H1 (cell line): ENCODE measurements around the gene ADK. TPM values are rescaled to one million over a fixed set of nuclear protein-coding genes. Genes with fewer than 3 reads are reported as not detected.
A peak's percentile ranks its signal among the peaks of the same experiment; 100 is the strongest.

ENCODE experiments used
- CTCF ChIA-PET: fragments of 300-600 bp; sonication (Branson Sonifier 250); formaldehyde crosslinking; loops from one replicate; lab custom pipeline; 2021; ENCODE audit not compliant: partially characterized antibody; lab: Charles Lee
- POLR2A ChIA-PET: fragments of 300-600 bp; sonication (Branson Sonifier 250); formaldehyde crosslinking; loops from one replicate; lab custom pipeline; 2021; ENCODE audit warnings: inconsistent platforms; ENCODE audit not compliant: partially characterized antibody; lab: Charles Lee
- DNase-seq, 2 experiments: peaks; one replicate each; pipeline versions ENCODE4 v3.0.0 to v3.0.0-alpha.2; 2010 to 2022; ENCODE audit warnings: low spot score in 2 of 2, low read depth in 1 of 2, mixed read lengths in 1 of 2
- FAIRE-seq: peaks from 2 replicates; lab custom pipeline; 2011; peaks lifted over from hg19 to GRCh38; lab: Jason Lieb, UNC
- H2AFZ ChIP-seq: 2 replicates; pipeline ENCODE4 v1.8.1; 2012; ENCODE audit warnings: low read length, inconsistent platforms
- H2AK5ac ChIP-seq: 2 replicates; pipeline ENCODE4 v1.6.1; 2013; ENCODE audit warnings: low read depth, low read length
- H2BK120ac ChIP-seq: replicated peaks from 2 replicates; pipeline ENCODE3; 2013; ENCODE audit warnings: low read depth, low read length, inconsistent platforms
- H2BK12ac ChIP-seq: 2 replicates; pipeline ENCODE4 v1.6.1; 2013; ENCODE audit warnings: low read depth, low read length
- H2BK15ac ChIP-seq: 2 replicates; pipeline ENCODE4 v1.6.1; 2013; ENCODE audit warnings: low read length
- H2BK20ac ChIP-seq: 2 replicates; pipeline ENCODE4 v1.6.1; 2013; ENCODE audit warnings: low read length
- H2BK5ac ChIP-seq: 2 replicates; pipeline ENCODE4 v1.6.1; 2013; ENCODE audit warnings: low read depth, low read length
- H3K14ac ChIP-seq: 2 replicates; pipeline ENCODE4 v1.6.1; 2013; ENCODE audit warnings: inconsistent platforms; ENCODE audit not compliant: insufficient read length
- H3K18ac ChIP-seq: 2 replicates; pipeline ENCODE4 v1.6.1; 2013; ENCODE audit warnings: low read length; ENCODE audit errors: extremely low read depth
- H3K23ac ChIP-seq: 2 replicates; pipeline ENCODE4 v1.6.1; 2013; ENCODE audit warnings: inconsistent platforms; ENCODE audit not compliant: insufficient read length
- H3K23me2 ChIP-seq: 2 replicates; pipeline ENCODE4 v1.6.1; 2013; ENCODE audit warnings: low read depth, low read length
- H3K27ac ChIP-seq: 2 replicates; pipeline ENCODE4 v1.6.1; 2011; ENCODE audit warnings: low read depth, low read length, inconsistent platforms
- H3K27me3 ChIP-seq, 4 experiments: replicated peaks in 1 of 4; 1 replicate in 1 of 4; 2 replicates in 3 of 4; pipeline versions ENCODE4 v1.6.1 to v1.8.1; 2011 to 2013; ENCODE audit warnings: low read length in 3 of 4, mild to moderate bottlenecking in 3 of 4, inconsistent platforms in 2 of 4, mixed read lengths in 2 of 4, moderate library complexity in 1 of 4; ENCODE audit not compliant: control insufficient read depth in 3 of 4, insufficient read depth in 3 of 4; ENCODE audit errors: extremely low read depth in 1 of 4
- H3K36me3 ChIP-seq, 4 experiments: 2 replicates each; pipeline versions ENCODE4 v1.6.1 to v1.8.1; 2011 to 2013; ENCODE audit warnings: mild to moderate bottlenecking in 4 of 4, low read length in 3 of 4, moderate library complexity in 2 of 4, control low read depth in 1 of 4, inconsistent platforms in 1 of 4; ENCODE audit not compliant: insufficient read depth in 4 of 4, control insufficient read depth in 2 of 4
- H3K4ac ChIP-seq: replicated peaks from 2 replicates; pipeline ENCODE3; 2013; ENCODE audit warnings: low read length, low read depth, mixed read lengths, inconsistent platforms; ENCODE audit not compliant: insufficient read length
- H3K4me1 ChIP-seq, 4 experiments: replicated peaks in 1 of 4; 1 replicate in 1 of 4; 2 replicates in 3 of 4; pipeline versions ENCODE4 v1.6.1 to v1.8.1; 2011 to 2013; ENCODE audit warnings: low read length in 3 of 4, inconsistent platforms in 2 of 4, mixed read lengths in 1 of 4; ENCODE audit not compliant: insufficient read depth in 4 of 4, control insufficient read depth in 3 of 4
- H3K4me2 ChIP-seq, 2 experiments: 2 replicates each; pipeline versions ENCODE4 v1.6.1 to v1.8.1; 2011 to 2013; ENCODE audit warnings: low read depth in 2 of 2, low read length in 2 of 2, control low read depth in 1 of 2, inconsistent platforms in 1 of 2, mild to moderate bottlenecking in 1 of 2; ENCODE audit not compliant: insufficient read depth in 1 of 2
- H3K4me3 ChIP-seq, 4 experiments: fragments of 200-600, 300-600 bp in 1 of 4; sonication (generic), shearing (Covaris generic), sonication (Bioruptor Twin) in 1 of 4; 2 replicates each; pipeline versions ENCODE4 v1.5.1 to v1.8.1; 2011 to 2016; ENCODE audit warnings: low read length in 4 of 4, low read depth in 3 of 4, control low read depth in 2 of 4, inconsistent platforms in 2 of 4, mild to moderate bottlenecking in 2 of 4, mixed read lengths in 1 of 4, moderate library complexity in 1 of 4; ENCODE audit not compliant: insufficient read depth in 2 of 4; ENCODE audit errors: extremely low read depth in 1 of 4
- H3K56ac ChIP-seq: replicated peaks from 2 replicates; pipeline ENCODE3; 2013; ENCODE audit warnings: low read depth, mild to moderate bottlenecking, mixed read lengths, low read length, inconsistent platforms; ENCODE audit not compliant: insufficient read length
- H3K79me1 ChIP-seq: 2 replicates; pipeline ENCODE4 v1.6.1; 2013; ENCODE audit warnings: low read depth, low read length, control low read depth
- H3K79me2 ChIP-seq, 2 experiments: 2 replicates each; pipeline versions ENCODE4 v1.6.1 to v1.8.1; 2012 to 2013; ENCODE audit warnings: low read length in 2 of 2, mild to moderate bottlenecking in 2 of 2, inconsistent platforms in 1 of 2; ENCODE audit not compliant: insufficient read depth in 2 of 2, control insufficient read depth in 1 of 2
- H3K9ac ChIP-seq, 4 experiments: replicated peaks in 1 of 4; 1 replicate in 1 of 4; 2 replicates in 3 of 4; pipeline versions ENCODE4 v1.6.1 to v1.8.1; 2011 to 2013; ENCODE audit warnings: low read depth in 3 of 4, low read length in 3 of 4, control low read depth in 2 of 4, mild to moderate bottlenecking in 2 of 4, moderate library complexity in 2 of 4, inconsistent platforms in 1 of 4; ENCODE audit errors: extremely low read depth in 1 of 4
- H3K9me3 ChIP-seq, 2 experiments: 2 replicates each; pipeline versions ENCODE4 v1.6.1 to v1.8.1; 2012 to 2013; ENCODE audit warnings: mild to moderate bottlenecking in 2 of 2, moderate library complexity in 2 of 2, control low read depth in 1 of 2, inconsistent platforms in 1 of 2, low read depth in 1 of 2, low read length in 1 of 2, mixed read lengths in 1 of 2; ENCODE audit not compliant: insufficient read depth in 2 of 2
- H4K20me1 ChIP-seq, 2 experiments: replicated peaks in 1 of 2; 2 replicates each; pipeline versions ENCODE3 to v1.8.1; 2011 to 2013; ENCODE audit warnings: inconsistent platforms in 2 of 2, low read length in 2 of 2, mild to moderate bottlenecking in 1 of 2; ENCODE audit not compliant: insufficient read depth in 2 of 2, control insufficient read depth in 1 of 2
- H4K5ac ChIP-seq: 2 replicates; pipeline ENCODE4 v1.6.1; 2013; ENCODE audit warnings: low read length, low read depth, mixed read lengths, inconsistent platforms; ENCODE audit not compliant: insufficient read length
- H4K8ac ChIP-seq: 2 replicates; pipeline ENCODE4 v1.8.0; 2013; ENCODE audit warnings: mild to moderate bottlenecking, moderate library complexity, low read length, inconsistent platforms; ENCODE audit not compliant: insufficient read depth; ENCODE audit errors: extremely low read depth
- H4K91ac ChIP-seq: replicated peaks from 2 replicates; pipeline ENCODE3; 2013; ENCODE audit warnings: low read length, mixed read lengths, inconsistent platforms; ENCODE audit not compliant: insufficient read length
- CTBP2 ChIP-seq: IDR thresholded peaks from 2 replicates; pipeline ENCODE4 v1.7.0; 2011; ENCODE audit warnings: borderline replicate concordance, mild to moderate bottlenecking, moderate library complexity, mixed read lengths, low read length; ENCODE audit not compliant: insufficient read depth, insufficient read length
- FOSL1 ChIP-seq: IDR thresholded peaks from 2 replicates; pipeline ENCODE4 v1.6.1; 2011; ENCODE audit warnings: mild to moderate bottlenecking, low read depth, low read length, moderate library complexity; ENCODE audit not compliant: insufficient read depth
- KDM5A ChIP-seq: fragments of 200-600 bp; IDR thresholded peaks from 2 replicates; pipeline ENCODE4 v1.7.1; 2012; ENCODE audit warnings: mild to moderate bottlenecking, low read length, inconsistent platforms, mixed read lengths
- RAD21 ChIP-seq, 2 experiments: IDR thresholded peaks in 1 of 2; conservative IDR thresholded peaks in 1 of 2; 2 replicates each; pipeline ENCODE4 v1.6.1; 2011; ENCODE audit warnings: low read depth in 2 of 2, low read length in 2 of 2, improper control_type of control experiment in 1 of 2, inconsistent platforms in 1 of 2, mild to moderate bottlenecking in 1 of 2, moderate library complexity in 1 of 2
- TBP ChIP-seq: IDR thresholded peaks from 2 replicates; pipeline ENCODE4 v1.6.1; 2011; ENCODE audit warnings: low read depth, low read length, improper control_type of control experiment
- WGBS, 2 experiments: shearing (Covaris generic) in 1 of 2; methylation state at CpG; one replicate each; pipeline versions ENCODE4 v1.1.6 to v1.1.7; 2013 to 2015; ENCODE audit warnings: low lambda C conversion rate in 2 of 2, mixed read lengths in 2 of 2, inconsistent platforms in 1 of 2, low coverage in 1 of 2, missing lambda C conversion rate in 1 of 2; ENCODE audit not compliant: insufficient replicate concordance in 2 of 2, insufficient coverage in 1 of 2, insufficient read length in 1 of 2; ENCODE audit errors: extremely low coverage in 1 of 2, missing lambda C conversion rate in 1 of 2; 5-methylcytosine and 5-hydroxymethylcytosine counted together
- polyA plus RNA-seq, 7 experiments: library from polyadenylated mRNA; depleted of rRNA in 3 of 7; stranded (reverse) in 5 of 7; unstranded in 2 of 7; fragments of >200 nt in 5 of 7; fragments of 200-250 nt in 2 of 7; gene quantifications; 1 replicate in 5 of 7; 2 replicates in 1 of 7; 4 replicates in 1 of 7; pipeline versions ENCODE4 v1.2.1 to v1.2.3, GENCODE V29; 2011 to 2013; ENCODE audit warnings: missing spikeins in 2 of 7, mixed read lengths in 2 of 7
- total RNA-seq: library from RNA; stranded (reverse); fragmentation: NEBNext Ultra II Directional; extraction: Animal tissue kit (Norgen Biotek cat#: 25700); gene quantifications from 2 replicates; pipeline ENCODE4 v1.2.1, GENCODE V29; 2021
- TF ChIP-seq, protein P1 (sequence below), 3 experiments: IDR thresholded peaks; 1 replicate in 2 of 3; 2 replicates in 1 of 3; pipeline versions ENCODE4 v1.5.1 to v1.6.1; 2011; ENCODE audit warnings: low read length in 3 of 3, mild to moderate bottlenecking in 3 of 3, inconsistent platforms in 2 of 3, low read depth in 1 of 3, moderate library complexity in 1 of 3; ENCODE audit not compliant: insufficient read depth in 1 of 3; ENCODE audit errors: control extremely low read depth in 1 of 3
- TF ChIP-seq, protein P2 (sequence below): IDR thresholded peaks from 2 replicates; pipeline ENCODE4 v1.6.1; 2012; ENCODE audit warnings: inconsistent platforms
- TF ChIP-seq, protein P3 (sequence below): IDR thresholded peaks from 2 replicates; pipeline ENCODE4 v1.6.1; 2012; ENCODE audit warnings: inconsistent platforms

Gene ADK
- total and polyA plus RNA-seq, 2 of the 8 experiments (the other 6 are each of a cell fraction or from before 2014, with no cell fraction given) = 12.3 to 42.4 TPM

DNA sequence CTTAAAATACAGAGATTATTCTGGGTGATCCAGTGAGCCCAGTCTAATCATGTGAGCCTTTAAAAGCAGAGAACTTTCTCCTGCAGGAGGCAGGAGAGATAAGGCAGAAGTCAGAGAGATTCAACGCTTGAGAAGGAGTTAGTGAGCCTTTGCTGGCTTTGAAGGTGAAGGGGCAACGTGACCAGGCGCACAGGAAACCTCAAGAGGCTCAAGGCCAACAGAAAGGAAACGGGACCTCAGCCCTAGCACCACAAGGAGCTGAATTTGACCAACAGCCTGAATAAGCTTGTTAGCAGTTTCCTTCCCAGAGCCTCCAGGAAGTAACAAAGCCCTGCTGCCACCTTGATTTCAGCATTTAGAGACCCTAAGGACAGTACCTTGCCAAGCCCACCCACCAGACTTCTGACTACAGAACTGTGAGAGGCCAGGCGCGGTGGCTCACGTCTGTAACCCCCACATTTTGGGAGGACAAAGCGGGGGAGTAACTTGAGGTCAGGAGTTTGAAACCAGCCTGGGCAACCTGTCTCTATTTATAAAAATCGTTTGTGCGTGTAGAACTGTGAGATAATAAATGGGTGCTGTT is 588.1 kb downstream of the ADK start:
- Histone ChIP-seq H4K91ac (no peak overlapping the region), H2BK20ac (no peak overlapping the region), H3K9ac (no peak overlapping the region), H4K8ac (peak overlapping the region; percentile 68; the same call in 1 of the 2 replicates), H3K4me3 (no peak overlapping the region), H4K20me1 (no peaks in the 10 kb centered on the region), H3K56ac (no peak overlapping the region), H3K4me1 (no peaks in the 10 kb centered on the region), H3K14ac (no peak overlapping the region), H2BK120ac (no peak overlapping the region), H3K79me2 (no peaks in the 10 kb centered on the region), H3K23me2 (no peaks in the 10 kb centered on the region), H3K79me1 (no peaks in the 10 kb centered on the region), H2BK15ac (no peak overlapping the region), H3K18ac (no peak overlapping the region), H3K4me2 (no peak overlapping the region), H2AFZ (peak overlapping the region; percentile 88), H3K9me3 (no peaks in the 10 kb centered on the region), H2BK5ac (no peak overlapping the region), H3K4ac (no peak overlapping the region), H3K36me3 (no peaks in the 10 kb centered on the region), H4K5ac (no peak overlapping the region), H3K27ac (no peak overlapping the region), H3K23ac (no peak overlapping the region), H2BK12ac (no peak overlapping the region), H3K27me3 (no peaks in the 10 kb centered on the region), H2AK5ac (no peak overlapping the region)
- peak; percentile 19 for FAIRE-seq
- 83% methylated on average over 10 of the region's 10 CpGs; no CpG with 5 or more reads in 1 of the 2 experiments for WGBS, 2 experiments
- CTCF ChIA-PET = interaction anchor here (0.6 to 2.7 kb wide), 14 partner anchors 9 to 495 kb away, joined by 3 to 12 read pairs (median 3); no protein-coding TSS in a partner anchor
- TF ChIP-seq, protein P1, sequence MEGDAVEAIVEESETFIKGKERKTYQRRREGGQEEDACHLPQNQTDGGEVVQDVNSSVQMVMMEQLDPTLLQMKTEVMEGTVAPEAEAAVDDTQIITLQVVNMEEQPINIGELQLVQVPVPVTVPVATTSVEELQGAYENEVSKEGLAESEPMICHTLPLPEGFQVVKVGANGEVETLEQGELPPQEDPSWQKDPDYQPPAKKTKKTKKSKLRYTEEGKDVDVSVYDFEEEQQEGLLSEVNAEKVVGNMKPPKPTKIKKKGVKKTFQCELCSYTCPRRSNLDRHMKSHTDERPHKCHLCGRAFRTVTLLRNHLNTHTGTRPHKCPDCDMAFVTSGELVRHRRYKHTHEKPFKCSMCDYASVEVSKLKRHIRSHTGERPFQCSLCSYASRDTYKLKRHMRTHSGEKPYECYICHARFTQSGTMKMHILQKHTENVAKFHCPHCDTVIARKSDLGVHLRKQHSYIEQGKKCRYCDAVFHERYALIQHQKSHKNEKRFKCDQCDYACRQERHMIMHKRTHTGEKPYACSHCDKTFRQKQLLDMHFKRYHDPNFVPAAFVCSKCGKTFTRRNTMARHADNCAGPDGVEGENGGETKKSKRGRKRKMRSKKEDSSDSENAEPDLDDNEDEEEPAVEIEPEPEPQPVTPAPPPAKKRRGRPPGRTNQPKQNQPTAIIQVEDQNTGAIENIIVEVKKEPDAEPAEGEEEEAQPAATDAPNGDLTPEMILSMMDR (IDR thresholded peaks at IDR 0.05; ENCODE audit: control extremely low read depth in 1 of 3, insufficient read depth in 1 of 3, low read depth in 1 of 3, low read length in 3 of 3) = peak in 2 of 3 experiments; percentile 34 to 48; a peak in 3 of 4 replicates
- TF ChIP-seq KDM5A = no peak
- TF ChIP-seq TBP = no peak
- TF ChIP-seq, protein P2, sequence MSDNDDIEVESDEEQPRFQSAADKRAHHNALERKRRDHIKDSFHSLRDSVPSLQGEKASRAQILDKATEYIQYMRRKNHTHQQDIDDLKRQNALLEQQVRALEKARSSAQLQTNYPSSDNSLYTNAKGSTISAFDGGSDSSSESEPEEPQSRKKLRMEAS = peak; percentile 60
- no peak for TF ChIP-seq CTBP2
- no peak for TF ChIP-seq FOSL1
- TF ChIP-seq, protein P3, sequence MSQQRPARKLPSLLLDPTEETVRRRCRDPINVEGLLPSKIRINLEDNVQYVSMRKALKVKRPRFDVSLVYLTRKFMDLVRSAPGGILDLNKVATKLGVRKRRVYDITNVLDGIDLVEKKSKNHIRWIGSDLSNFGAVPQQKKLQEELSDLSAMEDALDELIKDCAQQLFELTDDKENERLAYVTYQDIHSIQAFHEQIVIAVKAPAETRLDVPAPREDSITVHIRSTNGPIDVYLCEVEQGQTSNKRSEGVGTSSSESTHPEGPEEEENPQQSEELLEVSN = peak; percentile 58
- peak; percentile 56 to 70 for TF ChIP-seq RAD21 (IDR thresholded peaks at IDR 0.05 in 1 of 2, conservative IDR thresholded peaks at IDR 0.05 in 1 of 2; ENCODE audit: low read depth in 2 of 2, low read length in 2 of 2)
- DNase-seq = peak in 1 of 2 experiments; percentile 45
- POLR2A ChIA-PET = interaction anchor here (0.9 kb wide), 1 partner anchor 78 kb away, joined by 3 read pairs; no protein-coding TSS in a partner anchor
